HG03442 (cell line): ENCODE data around the gene NFAT5.
"Not testable (repeated sequence)": the region's sequence is repeated elsewhere in the genome, so short reads cannot be mapped to it uniquely, and the experiment has no call there.

Experiments
- ATAC-seq: cut with Tn5 transposase; IDR thresholded peaks from one replicate; pipeline ENCODE4 v1.9.1; 2021; ENCODE audit warnings: mild to moderate bottlenecking, moderate library complexity; ENCODE audit not compliant: unreplicated experiment

NFAT5 gene

GRCh38 chr16:69633375-69633774 lies 67.6 kb downstream of the NFAT5 start:
- ATAC-seq, result no peak

GRCh38 chr16:69636563-69637146 lies 70.9 kb downstream of the NFAT5 start:
- ATAC-seq, result not testable (repeated sequence)

- ATAC-seq, result not testable (repeated sequence)
Measured at GRCh38 chr16:69637206-69637865, 71.6 kb downstream of the NFAT5 start.

- ATAC-seq, result not testable (repeated sequence)
Measured at GRCh38 chr16:69643997-69644396, 78.2 kb downstream of the NFAT5 start.

GRCh38 chr16:69644790-69645189 lies 79.0 kb downstream of the NFAT5 start:
- ATAC-seq, result no peak

- no peak for ATAC-seq
Measured at GRCh38 chr16:69647020-69647419, 81.3 kb downstream of the NFAT5 start.

- no peak for ATAC-seq
Measured at GRCh38 chr16:69651217-69651616, 85.5 kb downstream of the NFAT5 start.

GRCh38 chr16:69654280-69654931 lies 88.6 kb downstream of the NFAT5 start:
- ATAC-seq, result no peak

- no peak for ATAC-seq
Measured at GRCh38 chr16:69660166-69660565, 94.4 kb downstream of the NFAT5 start.

GRCh38 chr16:69662901-69663300 lies 97.1 kb downstream of the NFAT5 start:
- ATAC-seq, result no peak

- ATAC-seq, result no peak
Measured at GRCh38 chr16:69663846-69664245, 98.1 kb downstream of the NFAT5 start.

- ATAC-seq, result no peak
Measured at GRCh38 chr16:69669577-69669976, 103.8 kb downstream of the NFAT5 start.

- ATAC-seq, result no peak
Measured at GRCh38 chr16:69672315-69672997, 106.7 kb downstream of the NFAT5 start.

- no peak for ATAC-seq
Measured at GRCh38 chr16:69672998-69673713, 107.4 kb downstream of the NFAT5 start.

GRCh38 chr16:69680358-69680757 lies 114.6 kb downstream of the NFAT5 start:
- ATAC-seq, result no peak

GRCh38 chr16:69688589-69688988 lies 122.8 kb downstream of the NFAT5 start:
- no peak for ATAC-seq

GRCh38 chr16:69691980-69692911 lies 126.5 kb downstream of the NFAT5 start:
- ATAC-seq, result no peak

- ATAC-seq, result no peak
Measured at GRCh38 chr16:69693916-69694315, 128.2 kb downstream of the NFAT5 start.

GRCh38 chr16:69698404-69698803 lies 132.6 kb downstream of the NFAT5 start:
- no peak for ATAC-seq

GRCh38 chr16:69699915-69700314 lies 134.1 kb downstream of the NFAT5 start:
- ATAC-seq, result no peak
